ENCODE measurements around the gene KLK12.

KLK12 gene

GRCh38 chr19:51016798-51017683 lies 17.8 kb downstream of the KLK12 start:
- no peak for TF ChIP-seq POLR2AphosphoS5 (IDR thresholded peaks at IDR 0.05; ENCODE audit: borderline replicate concordance, low read depth, low read length)
- TF ChIP-seq FOXP2 (optimal IDR thresholded peaks at IDR 0.05; ENCODE audit: control extremely low read depth, extremely low read length, insufficient read depth): no peak
- TF ChIP-seq EZH2 (IDR thresholded peaks at IDR 0.05): peak; percentile 71
- Histone ChIP-seq H3K27ac (no peak overlapping the region), H3K36me3 (ENCODE audit: insufficient read depth, low read length) (no peaks in the 10 kb centered on the region), H3K9ac (ENCODE audit: insufficient read length) (no peak overlapping the region), H3K9me3 (ENCODE audit: low read depth, low read length) (no peaks in the 10 kb centered on the region), H3K4me3 (0 out of 2 replicates have a peak overlapping the region, but pooled peaks have one; percentile 22)
- DNase-seq (ENCODE audit: low read depth, low spot score): no peak

- TF ChIP-seq POLR2AphosphoS5 (IDR thresholded peaks at IDR 0.05; ENCODE audit: borderline replicate concordance, low read depth, low read length): no peak
- TF ChIP-seq EZH2 (IDR thresholded peaks at IDR 0.05): no peak
- no peak for TF ChIP-seq FOXP2 (optimal IDR thresholded peaks at IDR 0.05; ENCODE audit: control extremely low read depth, extremely low read length, insufficient read depth)
- Histone ChIP-seq H3K36me3 (ENCODE audit: insufficient read depth, low read length) (no peaks in the 10 kb centered on the region), H3K4me3 (no peak overlapping the region), H3K9me3 (ENCODE audit: low read depth, low read length) (no peaks in the 10 kb centered on the region), H3K27ac (no peak overlapping the region), H3K9ac (ENCODE audit: insufficient read length) (no peak overlapping the region)
- no peak for DNase-seq (ENCODE audit: low read depth, low spot score)
These were observed 19.0 kb downstream of the KLK12 start for GRCh38 chr19:51015691-51016267.

GRCh38 chr19:51014242-51014641 lies 20.6 kb downstream of the KLK12 start:
- H3K36me3 ChIP-seq (ENCODE audit: insufficient read depth, low read length): no peaks in the 10 kb centered on the region
- H3K27ac ChIP-seq: no peak overlapping the region
- no peak overlapping the region for H3K4me3 ChIP-seq
- DNase-seq (ENCODE audit: low read depth, low spot score): no peak
- no peak overlapping the region for H3K9ac ChIP-seq (ENCODE audit: insufficient read length)
- TF ChIP-seq POLR2AphosphoS5 (IDR thresholded peaks at IDR 0.05; ENCODE audit: borderline replicate concordance, low read depth, low read length) (no peak), FOXP2 (optimal IDR thresholded peaks at IDR 0.05; ENCODE audit: control extremely low read depth, extremely low read length, insufficient read depth) (no peak), EZH2 (IDR thresholded peaks at IDR 0.05) (no peak)
- no peaks in the 10 kb centered on the region for H3K9me3 ChIP-seq (ENCODE audit: low read depth, low read length)

GRCh38 chr19:51012661-51013190 lies 22.1 kb downstream of the KLK12 start:
- H3K4me3 ChIP-seq: no peak overlapping the region
- no peaks in the 10 kb centered on the region for H3K36me3 ChIP-seq (ENCODE audit: insufficient read depth, low read length)
- no peaks in the 10 kb centered on the region for H3K9me3 ChIP-seq (ENCODE audit: low read depth, low read length)
- no peak overlapping the region for H3K27ac ChIP-seq
- DNase-seq (ENCODE audit: low read depth, low spot score): no peak
- TF ChIP-seq FOXP2 (optimal IDR thresholded peaks at IDR 0.05; ENCODE audit: control extremely low read depth, extremely low read length, insufficient read depth) (no peak), EZH2 (IDR thresholded peaks at IDR 0.05) (no peak), POLR2AphosphoS5 (IDR thresholded peaks at IDR 0.05; ENCODE audit: borderline replicate concordance, low read depth, low read length) (no peak)
- H3K9ac ChIP-seq (ENCODE audit: insufficient read length): no peak overlapping the region

GRCh38 chr19:51010066-51010795 lies 24.6 kb downstream of the KLK12 start:
- Histone ChIP-seq H3K36me3 (ENCODE audit: insufficient read depth, low read length) (no peaks in the 10 kb centered on the region), H3K9ac (ENCODE audit: insufficient read length) (no peak overlapping the region), H3K27ac (no peak overlapping the region), H3K4me3 (no peak overlapping the region), H3K9me3 (ENCODE audit: low read depth, low read length) (no peaks in the 10 kb centered on the region)
- no peak for DNase-seq (ENCODE audit: low read depth, low spot score)
- TF ChIP-seq FOXP2 (optimal IDR thresholded peaks at IDR 0.05; ENCODE audit: control extremely low read depth, extremely low read length, insufficient read depth): no peak
- TF ChIP-seq EZH2 (IDR thresholded peaks at IDR 0.05): no peak
- TF ChIP-seq POLR2AphosphoS5 (IDR thresholded peaks at IDR 0.05; ENCODE audit: borderline replicate concordance, low read depth, low read length): no peak

- Histone ChIP-seq H3K4me3 (no peak overlapping the region), H3K9ac (ENCODE audit: insufficient read length) (no peak overlapping the region), H3K9me3 (ENCODE audit: low read depth, low read length) (no peaks in the 10 kb centered on the region), H3K36me3 (ENCODE audit: insufficient read depth, low read length) (no peaks in the 10 kb centered on the region), H3K27ac (no peak overlapping the region)
- no peak for DNase-seq (ENCODE audit: low read depth, low spot score)
- no peak for TF ChIP-seq FOXP2 (optimal IDR thresholded peaks at IDR 0.05; ENCODE audit: control extremely low read depth, extremely low read length, insufficient read depth)
These were observed 25.5 kb downstream of the KLK12 start for GRCh38 chr19:51009061-51009891.

- TF ChIP-seq POLR2AphosphoS5 (IDR thresholded peaks at IDR 0.05; ENCODE audit: borderline replicate concordance, low read depth, low read length) (no peak), FOXP2 (optimal IDR thresholded peaks at IDR 0.05; ENCODE audit: control extremely low read depth, extremely low read length, insufficient read depth) (no peak), EZH2 (IDR thresholded peaks at IDR 0.05) (no peak)
- H3K4me3 ChIP-seq: no peak overlapping the region
- H3K9ac ChIP-seq (ENCODE audit: insufficient read length): no peak overlapping the region
- H3K9me3 ChIP-seq (ENCODE audit: low read depth, low read length): no peaks in the 10 kb centered on the region
- no peak for DNase-seq (ENCODE audit: low read depth, low spot score)
- no peaks in the 10 kb centered on the region for H3K36me3 ChIP-seq (ENCODE audit: insufficient read depth, low read length)
- no peak overlapping the region for H3K27ac ChIP-seq
These were observed 27.3 kb downstream of the KLK12 start for GRCh38 chr19:51007488-51007887.

All from SK-N-MC (cell line).